Breast epithelium (tissue), 4 donors: ENCODE data around the gene SLC39A2. TPM values are rescaled to one million over a fixed set of nuclear protein-coding genes. Genes with fewer than 3 reads are reported as not detected.

ENCODE experiments used
- DNase-seq, 2 donors: peaks; one replicate each; pipeline ENCODE4 v3.0.0-alpha.2; 2019; ENCODE audit warnings: low spot score in 2 of 2
- H3K27ac ChIP-seq, 2 donors: fragments of 200-600 bp; sonication (generic) in 1 of 2; one replicate each; pipeline ENCODE4 v1.5.1; 2016 to 2019; ENCODE audit warnings: mild to moderate bottlenecking in 1 of 2
- H3K27me3 ChIP-seq, 2 donors: fragments of 200-600 bp; sonication (generic) in 1 of 2; one replicate each; pipeline versions ENCODE4 v1.5.1 to v1.6.0; 2017 to 2019; ENCODE audit warnings: control low read depth in 1 of 2, mild to moderate bottlenecking in 1 of 2
- H3K36me3 ChIP-seq: fragments of 200-600 bp; one replicate; pipeline ENCODE4 v1.5.1; 2019
- H3K4me1 ChIP-seq, 2 donors: fragments of 200-600 bp; sonication (generic); one replicate each; pipeline ENCODE4 v1.5.1; 2016 to 2019; ENCODE audit warnings: control low read depth in 1 of 2
- H3K4me3 ChIP-seq, 3 donors: fragments of 200-600 bp; sonication (generic); 1 replicate in 2 of 3; 2 replicates in 1 of 3; pipeline ENCODE4 v1.5.1; 2016 to 2019; ENCODE audit warnings: mild to moderate bottlenecking in 3 of 3, moderate library complexity in 2 of 3
- H3K9me3 ChIP-seq, 2 donors: fragments of 200-600 bp; sonication (generic) in 1 of 2; one replicate each; pipeline ENCODE4 v1.5.1; 2016 to 2019; ENCODE audit warnings: control low read depth in 1 of 2
- POLR2A ChIP-seq: fragments of 450-650 bp; IDR thresholded peaks from one replicate; pipeline ENCODE4 v1.6.1; 2016; ENCODE audit warnings: antibody characterized with exemption, mild to moderate bottlenecking, moderate library complexity
- POLR2AphosphoS5 ChIP-seq, 3 donors: sonication (generic); formaldehyde crosslinking; IDR thresholded peaks; one replicate each; pipeline ENCODE4 v1.6.1; 2017; ENCODE audit warnings: antibody characterized with exemption in 3 of 3
- intact Hi-C: fragments of 100-400 bp; cut with DNase I; formaldehyde crosslinking; loops from one replicate; pipeline ENCODE4 v1.15.1; 2023; ENCODE audit warnings: low total_unique reads
- total RNA-seq, 3 donors: library from RNA; depleted of rRNA; stranded (reverse); fragments of >200 nt; gene quantifications; one replicate each; pipeline ENCODE4 v1.1.0, GENCODE V29; 2016
- TF ChIP-seq, protein P1 (sequence below), 3 donors: fragments of 450-650 bp; IDR thresholded peaks; one replicate each; pipeline ENCODE4 v1.5.1; 2016 to 2017; ENCODE audit warnings: antibody characterized with exemption in 3 of 3, mild to moderate bottlenecking in 3 of 3, moderate library complexity in 3 of 3

The SLC39A2 gene
- total RNA-seq, 3 donors from 2014 or later = 0.59 TPM; not detected in 2

DNA sequence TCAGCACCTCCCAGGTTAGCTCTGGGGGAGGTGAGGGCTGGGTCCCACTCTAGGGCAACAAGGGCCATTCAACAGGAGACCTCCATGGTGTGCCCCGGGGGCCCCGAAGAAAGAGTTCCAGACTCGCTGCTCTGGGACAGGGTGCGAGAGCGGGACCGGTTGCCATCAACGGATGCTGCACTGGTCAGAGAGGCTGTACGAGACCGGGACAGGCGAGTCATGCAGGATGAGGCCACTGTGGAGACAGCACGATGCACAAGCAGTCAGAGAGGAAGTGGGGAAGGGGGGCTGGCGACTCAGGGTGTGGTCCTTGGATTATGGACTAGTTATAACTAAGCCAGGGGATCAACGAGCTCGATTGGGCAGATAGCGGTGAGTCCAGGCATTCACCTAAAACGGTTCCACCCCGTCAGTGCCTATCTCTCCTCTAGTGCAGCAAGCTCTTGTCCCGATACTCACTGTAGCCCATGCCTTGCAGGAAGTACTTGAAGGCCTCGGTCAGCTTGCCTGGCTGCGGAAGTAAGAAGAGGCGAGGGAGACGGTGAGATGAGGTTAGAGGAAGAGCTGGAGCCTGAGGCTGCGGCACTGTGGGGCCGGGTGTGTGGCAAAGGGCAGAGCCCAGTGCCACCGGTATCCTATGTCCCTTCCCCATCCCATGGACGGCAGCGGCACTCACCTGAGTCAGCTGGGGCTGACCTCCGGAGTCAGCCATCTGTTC is 18.6 kb downstream of the SLC39A2 start:
- Histone ChIP-seq H3K27ac (peak overlapping the region; percentile 29 to 34), H3K36me3 (no peaks in the 10 kb centered on the region), H3K4me3 (no peak overlapping the region), H3K27me3 (no peaks in the 10 kb centered on the region), H3K4me1 (no peaks in the 10 kb centered on the region), H3K9me3 (no peaks in the 10 kb centered on the region)
- TF ChIP-seq POLR2AphosphoS5 (IDR thresholded peaks at IDR 0.05) = no peak
- TF ChIP-seq POLR2A = no peak
- TF ChIP-seq, protein P1, sequence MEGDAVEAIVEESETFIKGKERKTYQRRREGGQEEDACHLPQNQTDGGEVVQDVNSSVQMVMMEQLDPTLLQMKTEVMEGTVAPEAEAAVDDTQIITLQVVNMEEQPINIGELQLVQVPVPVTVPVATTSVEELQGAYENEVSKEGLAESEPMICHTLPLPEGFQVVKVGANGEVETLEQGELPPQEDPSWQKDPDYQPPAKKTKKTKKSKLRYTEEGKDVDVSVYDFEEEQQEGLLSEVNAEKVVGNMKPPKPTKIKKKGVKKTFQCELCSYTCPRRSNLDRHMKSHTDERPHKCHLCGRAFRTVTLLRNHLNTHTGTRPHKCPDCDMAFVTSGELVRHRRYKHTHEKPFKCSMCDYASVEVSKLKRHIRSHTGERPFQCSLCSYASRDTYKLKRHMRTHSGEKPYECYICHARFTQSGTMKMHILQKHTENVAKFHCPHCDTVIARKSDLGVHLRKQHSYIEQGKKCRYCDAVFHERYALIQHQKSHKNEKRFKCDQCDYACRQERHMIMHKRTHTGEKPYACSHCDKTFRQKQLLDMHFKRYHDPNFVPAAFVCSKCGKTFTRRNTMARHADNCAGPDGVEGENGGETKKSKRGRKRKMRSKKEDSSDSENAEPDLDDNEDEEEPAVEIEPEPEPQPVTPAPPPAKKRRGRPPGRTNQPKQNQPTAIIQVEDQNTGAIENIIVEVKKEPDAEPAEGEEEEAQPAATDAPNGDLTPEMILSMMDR (IDR thresholded peaks at IDR 0.05) = no peak
- no peak for DNase-seq
- intact Hi-C loops = loop anchor here (5.0 kb wide), 1 partner anchor 75 kb away; no protein-coding TSS in a partner anchor

- Histone ChIP-seq H3K4me1 (no peaks in the 10 kb centered on the region), H3K27ac (peak overlapping the region; percentile 29 to 34), H3K9me3 (no peaks in the 10 kb centered on the region), H3K36me3 (no peaks in the 10 kb centered on the region), H3K27me3 (no peaks in the 10 kb centered on the region), H3K4me3 (no peak overlapping the region)
- DNase-seq = no peak
- TF ChIP-seq POLR2AphosphoS5 (IDR thresholded peaks at IDR 0.05) (no peak), POLR2A (no peak)
- TF ChIP-seq, protein P1 (IDR thresholded peaks at IDR 0.05) = no peak
- intact Hi-C loops = loop anchor here (5.0 kb wide), 1 partner anchor 74 kb away; no protein-coding TSS in a partner anchor
Observed at GRCh38 chr14:21018286-21018685, 19.2 kb downstream of the SLC39A2 start.

GRCh38 chr14:21018781-21019180 is 19.7 kb downstream of the SLC39A2 start:
- intact Hi-C loops = loop anchor here (5.0 kb wide), 1 partner anchor 74 kb away; no protein-coding TSS in a partner anchor
- Histone ChIP-seq H3K4me3 (no peak overlapping the region), H3K27me3 (no peaks in the 10 kb centered on the region), H3K27ac (peak overlapping the region; percentile 23 to 54), H3K9me3 (no peaks in the 10 kb centered on the region), H3K4me1 (no peaks in the 10 kb centered on the region), H3K36me3 (no peaks in the 10 kb centered on the region)
- TF ChIP-seq POLR2A (no peak), POLR2AphosphoS5 (IDR thresholded peaks at IDR 0.05) (no peak)
- TF ChIP-seq, protein P1 (IDR thresholded peaks at IDR 0.05) = no peak
- no peak for DNase-seq

DNA sequence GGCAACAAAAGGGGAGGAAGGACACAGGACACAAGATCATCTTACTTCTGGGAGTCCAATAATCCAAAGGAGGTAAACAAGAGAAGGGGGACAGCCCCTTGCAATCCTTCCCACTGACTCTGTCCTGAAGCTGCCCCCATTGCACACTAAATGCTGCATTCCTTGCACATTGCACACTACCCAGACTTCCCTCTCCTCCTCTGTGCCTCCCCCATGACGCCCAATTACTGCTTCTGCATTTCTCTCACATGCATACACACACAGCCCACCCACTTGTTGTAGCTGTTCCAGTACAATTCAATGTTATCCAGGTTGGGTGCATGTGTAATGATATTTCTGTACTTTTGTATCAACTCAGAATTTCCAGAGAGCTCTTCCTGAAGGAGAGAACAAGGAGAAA is 20.3 kb downstream of the SLC39A2 start:
- Histone ChIP-seq H3K36me3 (no peaks in the 10 kb centered on the region), H3K27me3 (no peaks in the 10 kb centered on the region), H3K27ac (peak overlapping the region; percentile 54 to 67), H3K4me3 (no peak overlapping the region), H3K9me3 (no peaks in the 10 kb centered on the region), H3K4me1 (no peaks in the 10 kb centered on the region)
- DNase-seq = no peak
- TF ChIP-seq POLR2A (no peak), POLR2AphosphoS5 (IDR thresholded peaks at IDR 0.05) (no peak)
- TF ChIP-seq, protein P1 (IDR thresholded peaks at IDR 0.05) = no peak
- intact Hi-C loops = loop anchor here (5.0 kb wide), 1 partner anchor 73 kb away; no protein-coding TSS in a partner anchor

DNA sequence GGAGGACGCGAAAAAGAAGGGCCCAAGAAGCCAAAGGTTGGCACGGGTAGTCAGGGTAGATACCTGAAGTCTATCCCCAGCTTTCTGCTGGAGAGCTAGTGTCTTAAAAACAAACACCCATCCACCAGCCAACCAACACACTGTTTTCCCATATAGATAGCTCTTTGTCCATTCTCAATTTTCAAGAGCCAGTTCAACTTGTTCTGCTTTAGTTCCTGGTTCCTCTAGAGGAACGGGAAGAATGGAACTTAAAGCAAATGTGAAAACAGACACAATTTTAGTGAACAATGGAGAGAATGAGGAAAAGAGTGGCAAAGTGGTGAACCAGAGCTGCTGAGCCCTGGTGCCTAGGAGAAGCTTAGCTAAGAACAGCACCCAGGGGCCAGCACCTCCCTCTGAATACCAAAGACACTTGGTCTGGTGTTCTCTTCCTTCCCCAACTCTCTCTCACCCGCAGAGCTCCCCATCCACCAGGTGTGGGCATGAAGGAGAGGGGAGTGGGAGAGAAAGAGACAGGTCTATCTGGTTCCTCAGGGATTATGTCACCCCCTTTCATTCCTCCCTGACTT is 22.0 kb downstream of the SLC39A2 start:
- no peaks in the 10 kb centered on the region for H3K9me3 ChIP-seq
- H3K27ac ChIP-seq = peak overlapping the region; percentile 95 to 97
- DNase-seq = no peak
- intact Hi-C loops = no loop called here
- no peak for TF ChIP-seq POLR2A
- TF ChIP-seq POLR2AphosphoS5 (IDR thresholded peaks at IDR 0.05) = peak in 1 of 3 donors; percentile 27
- TF ChIP-seq, protein P1 (IDR thresholded peaks at IDR 0.05) = no peak
- no peaks in the 10 kb centered on the region for H3K36me3 ChIP-seq
- peak overlapping the region in 1 of 3 donors; percentile 18 for H3K4me3 ChIP-seq
- no peaks in the 10 kb centered on the region for H3K27me3 ChIP-seq
- H3K4me1 ChIP-seq = no peaks in the 10 kb centered on the region
